Adipocyte (in vitro differentiated cells): ENCODE results near the gene WIPF3.
"Not testable (repeated sequence)": the region's sequence is repeated elsewhere in the genome, so short reads cannot be mapped to it uniquely, and the experiment has no call there.

Source experiments
- DNase-seq: peaks from one replicate; pipeline ENCODE4 v3.0.0-alpha.2; 2015; ENCODE audit warnings: low read depth
- H3K27me3 ChIP-seq: replicated peaks from 2 replicates; pipeline ENCODE4 v1.7.0; 2013; ENCODE audit warnings: mild to moderate bottlenecking, low read length, moderate library complexity; ENCODE audit not compliant: control insufficient read depth, insufficient read depth
- H3K36me3 ChIP-seq: 2 replicates; pipeline ENCODE4 v1.7.0; 2013; ENCODE audit warnings: low read length, mild to moderate bottlenecking, moderate library complexity; ENCODE audit not compliant: control insufficient read depth, insufficient read depth, severe bottlenecking
- H3K4me1 ChIP-seq: 2 replicates; pipeline ENCODE4 v1.7.0; 2013; ENCODE audit warnings: mild to moderate bottlenecking, low read length, moderate library complexity; ENCODE audit not compliant: control insufficient read depth, insufficient read depth
- H3K4me3 ChIP-seq: 2 replicates; pipeline ENCODE4 v1.7.0; 2013; ENCODE audit warnings: mild to moderate bottlenecking, low read length, moderate library complexity
- H3K9ac ChIP-seq: 2 replicates; pipeline ENCODE4 v1.7.0; 2013; ENCODE audit warnings: mild to moderate bottlenecking, low read length, moderate library complexity
- H3K9me3 ChIP-seq: 2 replicates; pipeline ENCODE4 v1.7.0; 2013; ENCODE audit warnings: mild to moderate bottlenecking, low read length, moderate library complexity; ENCODE audit not compliant: control insufficient read depth

Gene WIPF3

DNA sequence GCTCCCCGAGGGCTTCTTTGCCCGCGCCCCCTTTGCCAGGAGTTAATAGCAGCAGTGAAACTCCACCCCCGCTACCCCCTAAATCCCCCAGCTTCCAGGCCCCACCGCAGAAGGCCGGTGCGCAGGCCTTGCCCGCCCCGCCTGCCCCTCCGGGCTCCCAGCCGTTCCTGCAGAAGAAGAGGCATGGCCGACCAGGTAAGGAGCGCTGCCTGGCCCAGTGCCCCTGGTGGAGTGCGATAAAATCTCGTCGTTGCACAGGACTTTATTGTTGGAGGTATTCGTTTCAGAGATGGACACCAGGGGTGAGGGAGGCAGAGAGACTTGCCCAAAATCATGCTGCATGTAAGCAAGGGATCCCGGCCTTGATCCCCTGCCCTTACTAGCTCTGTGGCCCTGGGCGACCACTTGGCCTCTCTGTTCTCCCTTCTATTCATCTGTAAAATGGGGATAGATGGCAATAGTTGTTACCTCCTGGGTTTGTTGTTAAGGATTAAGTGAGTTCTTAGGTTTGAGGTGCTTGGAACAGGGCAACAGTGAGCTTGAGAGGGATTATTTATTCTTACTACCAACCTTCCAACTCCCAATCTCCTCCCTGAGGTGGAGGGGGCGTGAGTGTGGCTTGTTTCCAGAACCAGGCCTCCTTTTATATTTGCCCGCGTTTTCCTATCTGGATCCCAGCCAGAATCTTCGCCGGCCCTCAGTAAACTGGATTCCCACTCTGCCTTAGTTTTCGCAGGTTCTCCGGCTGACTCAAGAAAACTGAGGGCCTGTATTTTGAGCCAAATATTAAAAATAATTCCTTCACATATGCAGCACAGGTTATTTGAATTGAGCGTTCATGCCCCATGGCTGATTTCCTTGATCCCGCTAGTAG lies 78.3 kb downstream of the WIPF3 start:
- Histone ChIP-seq H3K4me1 (peaks cover 5% of the 10 kb centered on the region), H3K4me3 (no peak overlapping the region), H3K36me3 (no peaks in the 10 kb centered on the region), H3K9ac (no peak overlapping the region), H3K9me3 (no peaks in the 10 kb centered on the region), H3K27me3 (peaks cover 4% of the 10 kb centered on the region)
- no peak for DNase-seq

DNA sequence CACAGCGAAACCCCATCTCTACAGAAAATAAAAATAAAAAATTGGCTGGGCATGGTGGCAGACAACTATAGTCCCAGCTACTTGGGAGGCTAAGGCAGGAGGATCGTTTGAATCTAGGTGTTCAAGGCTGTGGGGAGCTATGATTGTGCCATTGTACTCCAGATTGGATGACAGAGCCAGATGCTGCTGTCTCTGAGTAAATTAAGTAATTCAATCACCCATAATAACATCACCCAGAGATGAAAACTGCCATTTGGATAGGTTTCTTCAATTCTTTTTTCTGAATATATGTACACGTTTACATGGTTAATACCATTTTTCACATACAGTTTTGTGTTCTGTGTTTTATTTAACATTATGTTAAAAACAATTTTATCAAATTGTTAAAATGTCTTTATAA lies 79.3 kb downstream of the WIPF3 start:
- Histone ChIP-seq H3K9me3 (no peaks in the 10 kb centered on the region), H3K4me1 (no peaks in the 10 kb centered on the region), H3K9ac (no peak overlapping the region), H3K4me3 (no peak overlapping the region), H3K27me3 (peaks cover 4% of the 10 kb centered on the region), H3K36me3 (no peaks in the 10 kb centered on the region)
- no peak for DNase-seq

DNA sequence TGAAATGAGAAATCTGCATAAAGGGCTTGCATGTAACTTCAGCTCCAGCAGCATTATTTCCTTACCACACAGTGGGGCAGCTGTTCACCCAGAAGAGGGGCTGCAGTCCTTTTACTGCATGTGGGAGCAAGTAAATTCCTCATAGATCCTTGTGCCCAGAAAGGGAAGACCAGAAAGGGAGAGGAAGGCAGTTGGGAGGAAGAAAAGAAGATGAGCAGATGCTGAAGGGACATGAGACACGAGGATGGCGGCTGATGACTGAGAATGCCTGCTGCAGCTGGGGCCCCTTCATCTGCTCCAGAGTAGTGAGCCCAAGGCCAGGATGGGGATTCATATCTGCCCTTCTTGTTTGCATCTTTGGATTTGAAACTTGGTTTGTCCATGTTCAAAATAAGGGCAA lies 80.5 kb downstream of the WIPF3 start:
- Histone ChIP-seq H3K36me3 (no peaks in the 10 kb centered on the region), H3K4me1 (no peaks in the 10 kb centered on the region), H3K9ac (no peak overlapping the region), H3K4me3 (no peak overlapping the region), H3K9me3 (no peaks in the 10 kb centered on the region), H3K27me3 (peaks cover 4% of the 10 kb centered on the region)
- DNase-seq: no peak

DNA sequence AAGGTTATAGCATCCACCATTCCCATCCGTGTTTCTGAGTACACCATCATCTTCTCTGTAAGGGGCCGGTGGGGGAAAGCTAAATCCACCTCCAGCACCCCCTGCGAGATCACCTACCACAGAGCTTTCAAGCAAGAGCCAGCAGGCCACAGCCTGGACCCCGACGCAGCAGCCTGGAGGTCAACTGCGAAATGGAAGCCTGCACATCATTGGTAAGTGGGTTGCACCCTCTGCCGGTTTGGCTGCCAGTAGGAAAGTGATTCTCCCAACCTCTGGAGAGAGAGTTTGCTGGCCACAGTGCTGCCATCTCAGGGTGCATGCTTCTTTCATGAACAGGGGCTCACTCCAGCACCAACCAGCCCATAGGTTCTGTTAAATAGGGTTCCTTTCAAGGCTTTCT lies 81.7 kb downstream of the WIPF3 start:
- H3K36me3 ChIP-seq: no peaks in the 10 kb centered on the region
- DNase-seq: no peak

DNA sequence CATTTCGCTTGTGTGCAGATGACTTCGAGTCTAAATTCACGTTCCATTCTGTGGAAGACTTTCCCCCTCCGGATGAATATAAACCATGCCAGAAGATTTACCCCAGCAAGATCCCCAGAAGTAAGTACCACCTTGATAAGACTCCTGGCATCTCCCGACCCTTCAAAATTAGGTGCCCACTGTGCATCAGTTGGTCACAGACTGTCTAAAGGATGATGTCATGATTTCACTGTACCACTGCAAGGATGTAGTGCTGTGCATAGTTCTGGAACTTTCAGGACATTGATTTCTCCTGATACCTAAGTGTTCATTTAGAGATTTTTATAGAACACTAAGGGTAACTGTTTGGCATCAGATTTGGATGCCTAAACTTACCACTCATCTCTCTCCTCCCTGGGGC lies 83.0 kb downstream of the WIPF3 start:
- Histone ChIP-seq H3K4me3 (no peak overlapping the region), H3K9ac (no peak overlapping the region), H3K4me1 (no peaks in the 10 kb centered on the region), H3K27me3 (peaks cover 4% of the 10 kb centered on the region), H3K36me3 (no peaks in the 10 kb centered on the region), H3K9me3 (no peaks in the 10 kb centered on the region)
- DNase-seq: no peak

More for the DNA sequence above, 81.7 kb downstream of the WIPF3 start:
- H3K27me3 ChIP-seq: peaks cover 4% of the 10 kb centered on the region
- H3K4me1 ChIP-seq: no peaks in the 10 kb centered on the region
- H3K9me3 ChIP-seq: no peaks in the 10 kb centered on the region
- no peak overlapping the region for H3K9ac ChIP-seq
- no peak overlapping the region for H3K4me3 ChIP-seq

DNA sequence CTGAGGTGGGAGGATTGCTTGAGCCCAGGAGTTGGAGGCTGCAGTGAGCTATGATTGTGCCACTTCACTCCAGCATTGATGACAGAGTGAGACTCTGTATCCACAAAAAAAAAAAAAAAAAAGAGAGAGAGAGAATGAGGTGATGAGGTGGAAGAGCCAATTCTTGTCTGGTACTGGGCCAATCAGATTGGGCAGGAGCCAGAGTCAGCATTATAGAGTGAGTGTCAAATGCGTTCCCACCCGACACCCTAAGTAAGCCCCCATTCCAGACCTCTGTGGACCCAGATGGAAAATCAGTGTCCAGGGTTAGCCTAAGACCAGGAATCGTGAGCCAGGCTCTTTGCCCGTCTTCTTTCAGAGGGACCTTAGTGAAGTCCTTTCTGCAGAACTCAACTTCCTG lies 83.9 kb downstream of the WIPF3 start:
- no peaks in the 10 kb centered on the region for H3K9me3 ChIP-seq
- H3K36me3 ChIP-seq: no peaks in the 10 kb centered on the region
- no peak for DNase-seq
- no peak overlapping the region for H3K4me3 ChIP-seq
- H3K4me1 ChIP-seq: no peaks in the 10 kb centered on the region
- no peak overlapping the region for H3K9ac ChIP-seq
- H3K27me3 ChIP-seq: no peaks in the 10 kb centered on the region

DNA sequence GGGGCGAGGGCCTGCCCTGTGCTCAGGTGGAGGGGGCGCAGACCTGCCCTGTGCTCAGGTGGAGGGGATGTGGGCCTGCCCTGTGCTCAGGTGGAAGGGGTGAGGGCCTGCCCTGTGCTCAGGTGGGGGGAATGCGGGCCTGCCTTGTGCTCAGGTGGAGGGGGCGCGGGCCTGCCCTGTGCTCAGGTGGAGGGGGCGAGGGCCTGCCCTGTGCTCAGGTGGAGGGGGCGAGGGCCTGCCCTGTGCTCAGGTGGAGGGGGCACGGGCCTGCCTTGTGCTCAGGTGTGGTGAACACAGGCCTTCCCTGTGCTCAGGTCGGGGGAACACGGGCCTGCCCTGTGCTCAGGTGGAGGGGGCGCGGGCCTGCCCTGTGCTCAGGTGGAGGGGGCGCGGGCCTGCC lies 84.5 kb downstream of the WIPF3 start:
- H3K4me3 ChIP-seq, H3K9me3 ChIP-seq, H3K27me3 ChIP-seq, H3K36me3 ChIP-seq, H3K9ac ChIP-seq, H3K4me1 ChIP-seq, DNase-seq: not testable (repeated sequence)

DNA sequence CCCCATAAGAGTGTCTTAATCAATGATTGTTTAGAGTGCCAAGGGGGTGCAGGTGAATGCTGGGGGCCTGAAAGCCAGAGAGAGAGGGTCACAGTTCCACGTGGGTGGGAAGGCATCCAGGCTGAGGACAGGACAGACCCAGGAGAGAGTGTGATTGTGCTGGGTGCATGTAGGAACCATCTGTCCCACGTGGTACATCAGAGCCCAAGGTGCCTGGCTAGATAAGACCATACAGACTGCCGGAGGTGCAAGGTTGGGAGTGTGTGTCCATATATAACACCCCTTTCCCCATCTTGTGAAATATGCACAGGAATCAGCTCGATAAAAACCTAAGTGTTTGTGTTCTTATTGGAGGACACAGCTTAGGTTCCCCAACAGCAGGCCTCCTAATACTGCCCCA lies 85.5 kb downstream of the WIPF3 start:
- H3K9ac ChIP-seq: no peak overlapping the region

DNA sequence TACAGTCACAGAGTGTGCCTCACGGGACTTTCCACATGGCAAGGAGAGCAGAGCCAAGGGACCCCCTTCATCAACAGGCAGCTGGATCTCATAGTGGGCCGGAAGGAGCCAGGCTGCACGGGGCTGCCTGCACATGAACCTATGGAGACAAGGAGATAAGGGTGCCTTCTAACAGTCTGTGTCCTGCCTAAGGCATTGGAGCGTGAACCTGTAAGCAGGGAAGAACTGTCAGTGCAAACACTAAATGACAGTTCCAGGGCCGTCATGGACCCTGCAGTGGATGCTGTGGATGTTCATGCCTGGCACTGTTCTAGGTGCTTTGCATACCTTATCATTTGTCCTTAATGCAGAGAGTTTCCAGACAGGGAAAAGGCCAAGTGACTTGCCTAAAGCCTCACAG lies 85.9 kb downstream of the WIPF3 start:
- H3K4me3 ChIP-seq: no peak overlapping the region
- H3K9me3 ChIP-seq: peaks cover 3% of the 10 kb centered on the region
- DNase-seq: no peak
- H3K9ac ChIP-seq: no peak overlapping the region
- no peaks in the 10 kb centered on the region for H3K27me3 ChIP-seq
- no peaks in the 10 kb centered on the region for H3K36me3 ChIP-seq
- H3K4me1 ChIP-seq: no peaks in the 10 kb centered on the region

More for the DNA sequence above, 85.5 kb downstream of the WIPF3 start:
- H3K4me1 ChIP-seq: no peaks in the 10 kb centered on the region
- H3K27me3 ChIP-seq: no peaks in the 10 kb centered on the region
- no peak for DNase-seq
- H3K4me3 ChIP-seq: no peak overlapping the region
- no peaks in the 10 kb centered on the region for H3K9me3 ChIP-seq
- no peaks in the 10 kb centered on the region for H3K36me3 ChIP-seq

DNA sequence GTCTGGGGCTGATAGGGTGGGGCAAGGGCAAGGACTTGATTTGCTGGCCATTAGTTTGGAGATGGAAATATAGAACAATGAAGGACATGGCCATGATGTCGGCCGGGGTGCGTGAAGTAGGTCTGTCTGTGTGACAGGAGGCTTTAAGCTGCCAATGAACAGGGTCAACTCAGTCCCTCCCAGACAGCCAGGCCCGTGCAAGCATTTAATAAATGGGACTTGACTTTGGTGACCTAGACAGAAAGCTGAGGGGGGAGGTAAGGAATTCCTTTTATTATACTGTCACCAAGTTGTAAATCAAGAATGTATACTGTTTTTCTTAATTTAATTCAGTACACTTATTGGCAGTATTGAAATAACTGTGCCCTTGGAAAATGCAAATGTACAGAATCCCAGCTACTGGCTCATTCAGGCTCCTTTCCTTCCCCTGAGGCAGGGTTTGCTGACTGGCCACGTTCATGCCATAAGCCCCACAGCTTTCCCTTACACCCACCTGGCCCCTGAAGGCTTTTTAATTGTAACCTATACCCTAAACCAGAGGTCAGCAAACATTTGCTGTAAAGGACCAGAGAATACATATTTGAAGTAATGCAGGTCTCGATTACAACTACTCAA lies 87.2 kb downstream of the WIPF3 start:
- no peak for DNase-seq
- H3K9me3 ChIP-seq: peaks cover 3% of the 10 kb centered on the region
- H3K4me1 ChIP-seq: no peaks in the 10 kb centered on the region
- no peaks in the 10 kb centered on the region for H3K36me3 ChIP-seq
- H3K27me3 ChIP-seq: no peaks in the 10 kb centered on the region
- no peak overlapping the region for H3K4me3 ChIP-seq
- no peak overlapping the region for H3K9ac ChIP-seq

DNA sequence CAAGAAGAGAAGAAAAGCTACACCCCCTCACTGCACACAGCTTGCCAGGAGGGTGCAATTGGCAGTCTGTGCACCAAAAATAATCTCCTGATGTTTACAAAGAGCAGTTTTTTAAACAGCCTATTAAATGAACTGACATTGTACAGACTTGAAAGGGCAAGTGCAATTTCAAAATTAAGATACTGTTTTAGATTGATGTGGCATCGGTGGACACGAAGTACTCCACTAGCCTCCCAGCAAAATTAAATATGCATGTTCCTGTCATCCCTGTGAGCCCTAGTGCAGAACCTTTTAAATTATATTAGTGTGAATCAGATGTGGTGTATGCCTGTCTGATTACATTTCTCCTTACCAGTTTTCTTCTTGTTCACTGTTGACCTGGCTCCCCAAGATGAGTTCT lies 87.9 kb downstream of the WIPF3 start:
- Histone ChIP-seq H3K4me1 (no peaks in the 10 kb centered on the region), H3K9me3 (peaks cover 3% of the 10 kb centered on the region)
- no peak for DNase-seq

More for the DNA sequence above, 87.9 kb downstream of the WIPF3 start:
- H3K9ac ChIP-seq: no peak overlapping the region
- H3K36me3 ChIP-seq: no peaks in the 10 kb centered on the region
- H3K4me3 ChIP-seq: no peak overlapping the region
- no peaks in the 10 kb centered on the region for H3K27me3 ChIP-seq
